Measurements from ENCODE around the gene DDX10. TPM values are rescaled to one million over a fixed set of nuclear protein-coding genes. Genes with fewer than 3 reads are reported as not detected.

The DDX10 gene
- total RNA-seq, 2 experiments from 2014 or later, result 15.0 to 15.4 TPM

DNA sequence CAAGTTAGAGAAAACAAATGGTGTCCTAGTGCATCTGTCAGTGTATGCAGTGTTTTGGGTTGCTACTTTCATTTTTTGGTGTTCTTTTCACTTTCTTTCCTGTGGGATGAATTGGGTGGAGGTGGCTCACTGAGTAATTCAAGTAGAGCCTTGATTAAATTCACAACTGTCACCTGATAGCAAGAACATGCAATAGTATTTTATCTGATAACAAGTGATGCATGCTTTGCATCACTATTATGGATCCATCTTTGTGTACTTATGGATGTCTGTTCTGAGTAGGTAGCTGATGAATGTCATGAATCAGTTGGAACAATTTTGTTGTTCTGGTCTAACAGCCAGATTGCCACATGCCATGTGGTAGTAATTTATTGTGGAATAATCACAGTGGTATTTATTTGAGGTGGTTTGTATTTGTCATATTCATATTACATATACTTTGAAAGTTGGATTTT, 87.5 kb downstream of the DDX10 start:
- H3K27ac Mint-ChIP-seq, result no peak overlapping the region
- no peaks in the 10 kb centered on the region for H3K9me3 Mint-ChIP-seq
- POLR2A ChIA-PET, result no interaction called here
- TF ChIP-seq, protein P1, sequence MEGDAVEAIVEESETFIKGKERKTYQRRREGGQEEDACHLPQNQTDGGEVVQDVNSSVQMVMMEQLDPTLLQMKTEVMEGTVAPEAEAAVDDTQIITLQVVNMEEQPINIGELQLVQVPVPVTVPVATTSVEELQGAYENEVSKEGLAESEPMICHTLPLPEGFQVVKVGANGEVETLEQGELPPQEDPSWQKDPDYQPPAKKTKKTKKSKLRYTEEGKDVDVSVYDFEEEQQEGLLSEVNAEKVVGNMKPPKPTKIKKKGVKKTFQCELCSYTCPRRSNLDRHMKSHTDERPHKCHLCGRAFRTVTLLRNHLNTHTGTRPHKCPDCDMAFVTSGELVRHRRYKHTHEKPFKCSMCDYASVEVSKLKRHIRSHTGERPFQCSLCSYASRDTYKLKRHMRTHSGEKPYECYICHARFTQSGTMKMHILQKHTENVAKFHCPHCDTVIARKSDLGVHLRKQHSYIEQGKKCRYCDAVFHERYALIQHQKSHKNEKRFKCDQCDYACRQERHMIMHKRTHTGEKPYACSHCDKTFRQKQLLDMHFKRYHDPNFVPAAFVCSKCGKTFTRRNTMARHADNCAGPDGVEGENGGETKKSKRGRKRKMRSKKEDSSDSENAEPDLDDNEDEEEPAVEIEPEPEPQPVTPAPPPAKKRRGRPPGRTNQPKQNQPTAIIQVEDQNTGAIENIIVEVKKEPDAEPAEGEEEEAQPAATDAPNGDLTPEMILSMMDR (IDR thresholded peaks at IDR 0.05), result no peak
- H3K4me1 ChIP-seq (ENCODE audit: insufficient read depth, low read length), result no peaks in the 10 kb centered on the region
- H3K4me1 Mint-ChIP-seq (ENCODE audit: low read depth), result peaks cover 51% of the 10 kb centered on the region
- no peaks in the 10 kb centered on the region for H3K9me3 ChIP-seq (ENCODE audit: control insufficient read depth in 1 of 2, insufficient read depth in 1 of 2, low read length in 2 of 2)
- H3K4me3 Mint-ChIP-seq, result no peak overlapping the region
- H3K27me3 Mint-ChIP-seq, result no peaks in the 10 kb centered on the region
- H3K36me3 ChIP-seq (ENCODE audit: insufficient read depth, low read length), result no peaks in the 10 kb centered on the region
- intact Hi-C loops (cut with DNase I, micrococcal nuclease), result no loop called here
- CTCF ChIA-PET, result no interaction called here
- no peak overlapping the region for H3K27ac ChIP-seq (ENCODE audit: low read depth in 1 of 2, low read length in 2 of 2)
- no peak overlapping the region for H3K4me3 ChIP-seq (ENCODE audit: low read length)
- peaks cover 9% of the 10 kb centered on the region for H3K36me3 Mint-ChIP-seq (ENCODE audit: low read depth)
- DNase-seq, result no peak
- no peak for ATAC-seq (ENCODE audit: poor library complexity)
- no peaks in the 10 kb centered on the region for H3K27me3 ChIP-seq (ENCODE audit: control insufficient read depth in 1 of 2, insufficient read depth in 2 of 2, low read length in 2 of 2)

DNA sequence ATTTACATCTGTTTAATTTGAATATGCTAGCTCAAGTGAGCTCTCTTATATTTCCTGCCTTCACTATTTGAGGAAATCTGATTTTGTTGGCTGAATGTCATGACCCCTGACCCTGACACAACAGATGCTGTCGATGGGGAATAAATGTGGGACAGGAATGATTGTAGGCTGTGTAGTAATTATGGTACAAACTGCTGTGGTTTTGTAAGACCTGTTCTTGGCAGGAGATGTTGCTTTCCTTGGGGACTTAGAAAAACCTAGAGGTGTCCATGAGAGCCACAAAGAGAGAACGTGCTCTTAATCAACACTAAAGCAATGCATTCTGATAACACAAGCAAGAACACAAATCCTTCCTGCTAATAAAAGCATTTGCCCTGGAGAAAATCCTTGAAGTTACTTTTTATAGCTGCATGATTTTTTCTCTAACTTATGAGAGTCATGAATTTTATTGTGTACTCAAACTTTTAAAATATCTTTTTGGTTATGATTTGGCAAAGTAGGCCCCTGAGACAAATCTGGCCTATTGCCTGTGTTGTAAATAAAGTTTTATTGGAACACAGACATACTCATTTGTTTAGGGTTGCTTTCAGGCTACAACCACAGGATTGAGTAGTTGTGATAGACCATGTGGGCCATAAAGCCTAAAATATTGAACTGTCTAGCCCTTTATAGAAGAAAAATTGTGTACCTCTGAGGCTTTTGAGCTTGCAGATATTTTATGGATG, 90.2 kb downstream of the DDX10 start:
- H3K4me1 ChIP-seq (ENCODE audit: insufficient read depth, low read length), result no peaks in the 10 kb centered on the region
- H3K4me1 Mint-ChIP-seq (ENCODE audit: low read depth), result peaks cover 31% of the 10 kb centered on the region
- H3K36me3 ChIP-seq (ENCODE audit: insufficient read depth, low read length), result no peaks in the 10 kb centered on the region
- no peak overlapping the region for H3K4me3 ChIP-seq (ENCODE audit: low read length)
- TF ChIP-seq, protein P1 (IDR thresholded peaks at IDR 0.05), result no peak
- POLR2A ChIA-PET, result no interaction called here
- no peaks in the 10 kb centered on the region for H3K27me3 Mint-ChIP-seq
- H3K27ac Mint-ChIP-seq, result no peak overlapping the region
- CTCF ChIA-PET, result interaction anchor here (0.6 kb wide), 1 partner anchor 113 kb away, joined by 6 read pairs; no protein-coding TSS in a partner anchor
- no peaks in the 10 kb centered on the region for H3K9me3 Mint-ChIP-seq
- H3K27me3 ChIP-seq (ENCODE audit: control insufficient read depth in 1 of 2, insufficient read depth in 2 of 2, low read length in 2 of 2), result no peaks in the 10 kb centered on the region
- intact Hi-C loops (cut with DNase I, micrococcal nuclease), result no loop called here
- ATAC-seq (ENCODE audit: poor library complexity) (no peak), DNase-seq (no peak)
- no peaks in the 10 kb centered on the region for H3K9me3 ChIP-seq (ENCODE audit: control insufficient read depth in 1 of 2, insufficient read depth in 1 of 2, low read length in 2 of 2)
- no peaks in the 10 kb centered on the region for H3K36me3 Mint-ChIP-seq (ENCODE audit: low read depth)
- H3K27ac ChIP-seq (ENCODE audit: low read depth in 1 of 2, low read length in 2 of 2), result no peak overlapping the region
- H3K4me3 Mint-ChIP-seq, result no peak overlapping the region

DNA sequence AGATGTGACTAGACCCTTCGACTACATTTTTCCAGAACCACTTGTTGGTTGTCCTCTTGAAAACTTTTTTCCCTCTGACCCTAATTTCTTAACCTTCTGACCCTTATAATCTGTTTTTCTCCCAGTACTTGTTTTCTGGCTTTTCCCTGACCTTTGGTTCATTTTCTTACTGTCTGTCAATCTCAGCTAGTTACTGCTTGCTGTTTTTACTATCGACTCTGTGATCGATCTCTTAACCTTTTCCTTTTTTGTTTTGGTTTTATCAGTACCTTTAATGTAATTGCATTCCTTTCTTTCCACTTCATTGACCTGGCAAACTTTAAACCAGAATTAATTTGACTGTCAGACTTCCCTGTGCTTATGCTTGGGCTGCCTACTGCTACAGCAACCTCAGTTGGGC, 92.8 kb downstream of the DDX10 start:
- intact Hi-C loops (cut with DNase I, micrococcal nuclease), result no loop called here
- no peaks in the 10 kb centered on the region for H3K4me1 ChIP-seq (ENCODE audit: insufficient read depth, low read length)

More for the DNA sequence above, 92.8 kb downstream of the DDX10 start:
- Mint-ChIP-seq H3K9me3 (no peaks in the 10 kb centered on the region), H3K36me3 (ENCODE audit: low read depth) (no peaks in the 10 kb centered on the region), H3K4me1 (ENCODE audit: low read depth) (peaks cover 23% of the 10 kb centered on the region), H3K27me3 (no peaks in the 10 kb centered on the region), H3K4me3 (no peak overlapping the region), H3K27ac (no peak overlapping the region)
- Histone ChIP-seq H3K27ac (ENCODE audit: low read depth in 1 of 2, low read length in 2 of 2) (no peak overlapping the region), H3K27me3 (ENCODE audit: control insufficient read depth in 1 of 2, insufficient read depth in 2 of 2, low read length in 2 of 2) (no peaks in the 10 kb centered on the region), H3K4me3 (ENCODE audit: low read length) (no peak overlapping the region), H3K9me3 (ENCODE audit: control insufficient read depth in 1 of 2, insufficient read depth in 1 of 2, low read length in 2 of 2) (no peaks in the 10 kb centered on the region), H3K36me3 (ENCODE audit: insufficient read depth, low read length) (no peaks in the 10 kb centered on the region)
- ChIA-PET CTCF (no interaction called here), POLR2A (no interaction called here)
- TF ChIP-seq, protein P1 (IDR thresholded peaks at IDR 0.05), result no peak
- DNase-seq (no peak), ATAC-seq (ENCODE audit: poor library complexity) (no peak)

All from CD4-positive, alpha-beta T cell (primary cell).